ENCODE measurements around the gene OPA3. TPM values are rescaled to one million over a fixed set of nuclear protein-coding genes. Genes with fewer than 3 reads are reported as not detected.

Gene OPA3
- total RNA-seq, 4 donors from 2014 or later: 4.8 to 6.7 (median 5.7) TPM

- H3K9me3 ChIP-seq: no peaks in the 10 kb centered on the region
- DNase-seq (ENCODE audit: low spot score in 2 of 2): no peak
- TF ChIP-seq, protein P1, sequence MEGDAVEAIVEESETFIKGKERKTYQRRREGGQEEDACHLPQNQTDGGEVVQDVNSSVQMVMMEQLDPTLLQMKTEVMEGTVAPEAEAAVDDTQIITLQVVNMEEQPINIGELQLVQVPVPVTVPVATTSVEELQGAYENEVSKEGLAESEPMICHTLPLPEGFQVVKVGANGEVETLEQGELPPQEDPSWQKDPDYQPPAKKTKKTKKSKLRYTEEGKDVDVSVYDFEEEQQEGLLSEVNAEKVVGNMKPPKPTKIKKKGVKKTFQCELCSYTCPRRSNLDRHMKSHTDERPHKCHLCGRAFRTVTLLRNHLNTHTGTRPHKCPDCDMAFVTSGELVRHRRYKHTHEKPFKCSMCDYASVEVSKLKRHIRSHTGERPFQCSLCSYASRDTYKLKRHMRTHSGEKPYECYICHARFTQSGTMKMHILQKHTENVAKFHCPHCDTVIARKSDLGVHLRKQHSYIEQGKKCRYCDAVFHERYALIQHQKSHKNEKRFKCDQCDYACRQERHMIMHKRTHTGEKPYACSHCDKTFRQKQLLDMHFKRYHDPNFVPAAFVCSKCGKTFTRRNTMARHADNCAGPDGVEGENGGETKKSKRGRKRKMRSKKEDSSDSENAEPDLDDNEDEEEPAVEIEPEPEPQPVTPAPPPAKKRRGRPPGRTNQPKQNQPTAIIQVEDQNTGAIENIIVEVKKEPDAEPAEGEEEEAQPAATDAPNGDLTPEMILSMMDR (IDR thresholded peaks at IDR 0.05): no peak
- no peak for TF ChIP-seq POLR2A (IDR thresholded peaks at IDR 0.05)
- no peak for TF ChIP-seq EP300 (IDR thresholded peaks at IDR 0.05)
- WGBS, 2 donors: 89 to 91% methylated on average over 5 of the region's 5 CpGs
- no peak overlapping the region for H3K4me3 ChIP-seq
- H3K27me3 ChIP-seq: no peaks in the 10 kb centered on the region
- H3K4me1 ChIP-seq: peaks cover 0 to 21% (median 1%) of the 10 kb centered on the region in 4 donors
- no peaks in the 10 kb centered on the region for H3K36me3 ChIP-seq
- H3K27ac ChIP-seq: no peak overlapping the region
Observed at GRCh38 chr19:45483033-45483432, 101.6 kb downstream of the OPA3 start.

DNA sequence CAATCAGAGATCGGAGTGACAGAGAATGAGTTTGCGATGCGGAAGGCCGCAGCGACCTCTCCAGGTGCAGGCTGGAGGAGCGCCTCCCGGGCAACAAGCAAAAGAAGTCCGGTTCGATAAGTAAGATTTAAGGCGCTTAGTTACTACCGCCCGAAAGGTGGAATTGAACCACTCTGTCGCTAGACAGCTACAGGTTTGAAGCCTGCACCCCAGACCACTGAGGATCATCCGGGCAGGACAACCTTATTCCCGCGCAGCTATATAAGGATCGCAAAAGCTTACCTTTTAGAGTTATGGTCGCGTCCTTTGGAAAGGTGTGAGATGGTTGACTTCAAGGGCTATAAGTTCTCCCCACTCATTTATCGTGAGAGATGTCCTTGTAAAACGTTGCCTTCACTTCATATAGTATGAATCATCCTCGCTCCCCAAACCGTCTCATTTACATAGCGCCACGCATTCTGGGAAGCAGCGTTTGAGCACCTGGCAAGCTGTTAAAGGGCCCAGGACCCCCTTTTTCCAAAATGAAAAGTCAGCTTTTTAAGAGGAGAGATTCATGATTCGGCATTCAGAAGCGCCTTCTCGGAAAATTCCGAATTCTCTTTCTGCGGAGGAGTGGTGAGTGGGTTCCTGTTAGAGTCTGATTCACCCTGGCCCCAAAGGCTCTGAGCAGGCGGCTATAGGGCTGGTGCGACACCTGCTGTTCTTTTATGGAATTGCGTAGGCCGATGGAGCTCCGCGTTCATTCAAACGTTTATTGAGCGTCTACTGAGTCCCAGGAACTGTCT lies 106.0 kb downstream of the OPA3 start:
- Histone ChIP-seq H3K27me3 (peaks cover 0 to 12% of the 10 kb centered on the region in 2 donors), H3K4me3 (peak overlapping the region; percentile 31 to 58 (median 54)), H3K9me3 (no peaks in the 10 kb centered on the region), H3K36me3 (no peaks in the 10 kb centered on the region), H3K27ac (peak overlapping the region; percentile 92 to 99 (median 94)), H3K4me1 (peaks cover 0 to 27% (median 5%) of the 10 kb centered on the region in 4 donors)
- peak; percentile 71 to 89 for DNase-seq (ENCODE audit: low spot score in 2 of 2)
- TF ChIP-seq EP300 (IDR thresholded peaks at IDR 0.05): peak; percentile 61 to 79
- TF ChIP-seq, protein P1 (IDR thresholded peaks at IDR 0.05): peak; percentile 92 to 100 (median 95)
- peak; percentile 38 to 42 for TF ChIP-seq POLR2A (IDR thresholded peaks at IDR 0.05)
- 2 to 3% methylated on average over 39 of the region's 39 CpGs for WGBS, 2 donors

DNA sequence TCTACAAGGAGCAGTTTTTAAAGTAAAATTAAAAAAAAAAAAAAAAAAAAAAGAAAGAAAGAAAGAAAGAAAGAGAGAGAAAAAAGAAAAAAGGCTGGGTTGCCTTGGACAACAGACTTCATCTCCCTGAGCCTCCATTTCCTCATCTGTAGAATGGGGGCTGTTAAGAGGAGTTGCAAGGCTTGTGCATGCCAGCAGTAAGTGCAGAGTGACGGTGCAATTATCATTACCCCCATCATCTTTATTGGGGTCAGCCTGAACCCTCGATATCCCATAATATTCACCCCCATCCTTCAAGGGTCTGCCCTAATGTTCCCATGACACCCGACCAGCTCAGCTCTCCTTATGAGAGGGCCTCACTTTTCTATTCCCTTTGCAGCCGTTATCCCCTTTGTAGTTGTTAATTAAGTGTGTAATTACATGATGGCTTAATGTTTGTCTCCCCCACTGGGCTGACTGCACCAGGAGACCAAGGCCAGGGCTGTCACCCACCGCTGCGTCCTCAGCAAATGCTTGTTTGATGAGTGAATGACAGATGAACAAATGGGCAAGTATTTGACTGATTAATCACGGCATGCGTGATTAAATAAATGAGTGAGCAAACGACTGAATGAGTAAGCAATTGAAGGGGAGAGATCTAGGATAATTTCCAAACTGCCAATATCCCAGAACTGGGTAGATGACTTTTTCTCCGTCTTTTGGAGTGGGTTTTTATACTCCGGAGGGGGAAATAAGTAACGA lies 106.7 kb downstream of the OPA3 start:
- TF ChIP-seq, protein P1 (IDR thresholded peaks at IDR 0.05): no peak
- TF ChIP-seq POLR2A (IDR thresholded peaks at IDR 0.05) (no peak), EP300 (IDR thresholded peaks at IDR 0.05) (no peak)

More for the DNA sequence above, 106.7 kb downstream of the OPA3 start:
- Histone ChIP-seq H3K36me3 (no peaks in the 10 kb centered on the region), H3K4me1 (peaks cover 0 to 32% (median 5%) of the 10 kb centered on the region in 4 donors), H3K27me3 (peaks cover 0 to 19% of the 10 kb centered on the region in 2 donors), H3K4me3 (peak overlapping the region; percentile 31 to 58 (median 54)), H3K9me3 (no peaks in the 10 kb centered on the region), H3K27ac (peak overlapping the region; percentile 92 to 99 (median 94))
- 4 to 5% methylated on average over 12 of the region's 12 CpGs for WGBS, 2 donors
- DNase-seq (ENCODE audit: low spot score in 2 of 2): no peak

Other genes starting within 250 kb of the OPA3 start
- gene KLC3, start 244.1 kb downstream of the OPA3 start, total RNA-seq: not detected
- 10 to 100 TPM in 3 of 4 donors, 1 to 10 TPM in 1; 9.4 to 19.5 (median 17.6) TPM for gene ERCC2, start 214.2 kb downstream of the OPA3 start, total RNA-seq
- 10 to 100 TPM; 10.0 to 27.9 (median 17.1) TPM for gene PPP1R13L, start 179.7 kb downstream of the OPA3 start, total RNA-seq
- gene POLR1G, start 178.2 kb downstream of the OPA3 start, total RNA-seq: 10 to 100 TPM in 1 of 4 donors, 1 to 10 TPM in 3; 2.2 to 10.8 (median 6.2) TPM
- 100 to 1,000 TPM in 2 of 4 donors, 10 to 100 TPM in 2; 95.5 to 161 (median 99.2) TPM for gene ERCC1, start 160.9 kb downstream of the OPA3 start, total RNA-seq
- gene FOSB, start 116.8 kb downstream of the OPA3 start, total RNA-seq: 1 to 10 TPM in 2 of 4 donors, under 1 TPM in 2; 0.60 to 4.9 (median 1.8) TPM
- gene RTN2, start 87.8 kb downstream of the OPA3 start, total RNA-seq: 1 to 10 TPM; 1.5 to 5.9 (median 3.5) TPM
- 1 to 10 TPM in 1 of 4 donors, under 1 TPM in 2, not detected in 1; 0.39 to 5.0 (median 0.60) TPM for gene PPM1N, start 86.4 kb downstream of the OPA3 start, total RNA-seq
- gene VASP, start 77.3 kb downstream of the OPA3 start, total RNA-seq: 10 to 100 TPM; 39.1 to 74.4 (median 59.2) TPM
- gene GPR4, start 17.4 kb upstream of the OPA3 start, total RNA-seq: 10 to 100 TPM; 12.6 to 15.6 (median 13.8) TPM
- 10 to 100 TPM; 21.0 to 57.1 (median 25.0) TPM for gene EML2, start 54.6 kb upstream of the OPA3 start, total RNA-seq
- 1 to 10 TPM in 1 of 4 donors, under 1 TPM in 1, not detected in 2; 0.98 to 2.4 TPM for gene GIPR, start 83.4 kb upstream of the OPA3 start, total RNA-seq
- 100 to 1,000 TPM; 125 to 151 (median 137) TPM for gene SNRPD2, start 107.2 kb upstream of the OPA3 start, total RNA-seq
- gene QPCTL, start 107.9 kb upstream of the OPA3 start, total RNA-seq: 10 to 100 TPM in 2 of 4 donors, 1 to 10 TPM in 2; 5.9 to 13.2 (median 10.5) TPM
- gene FBXO46, start 146.1 kb upstream of the OPA3 start, total RNA-seq: 10 to 100 TPM in 3 of 4 donors, 1 to 10 TPM in 1; 9.8 to 15.9 (median 13.7) TPM
- not detected for gene MEIOSIN, start 148.6 kb upstream of the OPA3 start, total RNA-seq
- gene SIX5, start 184.4 kb upstream of the OPA3 start, total RNA-seq: 10 to 100 TPM; 21.0 to 31.0 (median 22.9) TPM
- gene DMPK, start 197.7 kb upstream of the OPA3 start, total RNA-seq: 10 to 100 TPM; 59.0 to 87.9 (median 77.4) TPM
- gene DMWD, start 208.0 kb upstream of the OPA3 start, total RNA-seq: 10 to 100 TPM; 28.4 to 75.0 (median 53.8) TPM
- gene RSPH6A, start 230.5 kb upstream of the OPA3 start, total RNA-seq: under 1 TPM in 1 of 4 donors, not detected in 3; 0.30 TPM

Measured in tibial nerve (tissue), 4 donors.